Dedifferentiated amniotic fluid mesenchymal stem cell (primary cell): ENCODE measurements around the gene CAMK2G.
"Not testable (repeated sequence)": the region's sequence is repeated elsewhere in the genome, so short reads cannot be mapped to it uniquely, and the experiment has no call there.

Experiments
- DNase-seq: peaks from one replicate; pipeline ENCODE4 v3.0.0-alpha.2; 2016; ENCODE audit errors: extremely low spot score

CAMK2G gene

GRCh38 chr10:73874267-73875138, at the start of gene CAMK2G:
Gene CAMK2G, minus strand, starts transcription at chr10:73874555. Its CDS starts 94 bp downstream, at chr10:73874461.
- DNase-seq = peak; percentile 83

GRCh38 chr10:73922864-73923133, 48.4 kb upstream of the CAMK2G start:
- DNase-seq = no peak

- no peak for DNase-seq
These were observed 47.9 kb upstream of the CAMK2G start for GRCh38 chr10:73922007-73922863.

GRCh38 chr10:73920089-73920488, 45.7 kb upstream of the CAMK2G start:
- no peak for DNase-seq

GRCh38 chr10:73919481-73919880, 45.1 kb upstream of the CAMK2G start:
- DNase-seq = not testable (repeated sequence)

- DNase-seq = no peak
These were observed 43.4 kb upstream of the CAMK2G start for GRCh38 chr10:73917566-73918305.

- no peak for DNase-seq
These were observed 42.6 kb upstream of the CAMK2G start for GRCh38 chr10:73916761-73917470.

- DNase-seq = no peak
These were observed 41.0 kb upstream of the CAMK2G start for GRCh38 chr10:73915206-73915851.

- DNase-seq = no peak
These were observed 39.7 kb upstream of the CAMK2G start for GRCh38 chr10:73914036-73914435.

GRCh38 chr10:73911553-73912004, 37.2 kb upstream of the CAMK2G start:
- no peak for DNase-seq

- no peak for DNase-seq
These were observed 36.6 kb upstream of the CAMK2G start, which contains the start of gene PLAU for GRCh38 chr10:73910764-73911552. Gene PLAU, plus strand, starts transcription at chr10:73911132. Its CDS starts 424 bp downstream, at chr10:73911556.

GRCh38 chr10:73910401-73910763, 36.0 kb upstream of the CAMK2G start:
- DNase-seq = no peak

GRCh38 chr10:73909540-73910115, 35.3 kb upstream of the CAMK2G start:
- no peak for DNase-seq

GRCh38 chr10:73908853-73909539, 34.6 kb upstream of the CAMK2G start:
- DNase-seq = peak; percentile 75

GRCh38 chr10:73907841-73908517, 33.6 kb upstream of the CAMK2G start:
- DNase-seq = no peak

- peak; percentile 91 for DNase-seq
These were observed 32.4 kb upstream of the CAMK2G start for GRCh38 chr10:73906524-73907447.

- DNase-seq = no peak
These were observed 31.1 kb upstream of the CAMK2G start for GRCh38 chr10:73905256-73906020.
